ENCODE data around the gene FGF1.

FGF1 gene

GRCh38 chr5:142685418-142686209, at the start of gene FGF1:
Gene FGF1 (minus strand): TSS chr5:142686090. CDS start chr5:142614127, 71,963 bp downstream.
- no peak within 1 kb of the TSS for H3K4me3 Mint-ChIP-seq
- H3K36me3 Mint-ChIP-seq (ENCODE audit: low read depth), result no peaks in the 10 kb centered on the region
- no peak for DNase-seq
- peak; percentile 15 for ATAC-seq
- no peaks in the 10 kb centered on the region for H3K9me3 Mint-ChIP-seq
- H3K4me1 Mint-ChIP-seq, result no peaks in the 10 kb centered on the region
- no peaks in the 10 kb centered on the region for H3K27me3 Mint-ChIP-seq
- no peak within 1 kb of the TSS for H3K27ac Mint-ChIP-seq

GRCh38 chr5:142727735-142728047, 41.8 kb upstream of the FGF1 start:
- DNase-seq, result no peak
- no peak overlapping the region for H3K27ac Mint-ChIP-seq
- H3K9me3 Mint-ChIP-seq, result no peaks in the 10 kb centered on the region
- H3K27me3 Mint-ChIP-seq, result peaks cover 2% of the 10 kb centered on the region
- no peaks in the 10 kb centered on the region for H3K36me3 Mint-ChIP-seq (ENCODE audit: low read depth)
- no peak overlapping the region for H3K4me3 Mint-ChIP-seq
- no peak for ATAC-seq
- peaks cover 7% of the 10 kb centered on the region for H3K4me1 Mint-ChIP-seq

GRCh38 chr5:142726188-142726731, 40.4 kb upstream of the FGF1 start:
- ATAC-seq (peak; percentile 44), DNase-seq (no peak)
- Mint-ChIP-seq H3K4me1 (peaks cover 7% of the 10 kb centered on the region), H3K9me3 (no peaks in the 10 kb centered on the region), H3K27me3 (peaks cover 2% of the 10 kb centered on the region), H3K36me3 (ENCODE audit: low read depth) (no peaks in the 10 kb centered on the region), H3K4me3 (no peak overlapping the region), H3K27ac (no peak overlapping the region)

- ATAC-seq (no peak), DNase-seq (no peak)
- Mint-ChIP-seq H3K36me3 (ENCODE audit: low read depth) (no peaks in the 10 kb centered on the region), H3K4me1 (peaks cover 7% of the 10 kb centered on the region), H3K9me3 (no peaks in the 10 kb centered on the region), H3K27me3 (peaks cover 2% of the 10 kb centered on the region), H3K4me3 (no peak overlapping the region), H3K27ac (no peak overlapping the region)
Observed at GRCh38 chr5:142725231-142726187, 39.6 kb upstream of the FGF1 start.

GRCh38 chr5:142724821-142725220, 38.9 kb upstream of the FGF1 start:
- Mint-ChIP-seq H3K4me1 (peaks cover 7% of the 10 kb centered on the region), H3K27me3 (peaks cover 2% of the 10 kb centered on the region), H3K36me3 (ENCODE audit: low read depth) (no peaks in the 10 kb centered on the region), H3K9me3 (no peaks in the 10 kb centered on the region), H3K27ac (no peak overlapping the region), H3K4me3 (no peak overlapping the region)
- DNase-seq (no peak), ATAC-seq (no peak)

GRCh38 chr5:142722896-142723295, 37.0 kb upstream of the FGF1 start:
- H3K27ac Mint-ChIP-seq, result no peak overlapping the region

GRCh38 chr5:142722146-142722545, 36.3 kb upstream of the FGF1 start:
- DNase-seq, result no peak
- Mint-ChIP-seq H3K36me3 (ENCODE audit: low read depth) (no peaks in the 10 kb centered on the region), H3K27ac (no peak overlapping the region), H3K4me3 (no peak overlapping the region), H3K27me3 (peaks cover 8% of the 10 kb centered on the region), H3K9me3 (no peaks in the 10 kb centered on the region), H3K4me1 (peaks cover 7% of the 10 kb centered on the region)
- no peak for ATAC-seq

More at GRCh38 chr5:142722896-142723295, 37.0 kb upstream of the FGF1 start:
- no peaks in the 10 kb centered on the region for H3K9me3 Mint-ChIP-seq
- H3K4me1 Mint-ChIP-seq, result peaks cover 7% of the 10 kb centered on the region
- DNase-seq, result no peak
- H3K4me3 Mint-ChIP-seq, result no peak overlapping the region
- ATAC-seq, result no peak
- peaks cover 8% of the 10 kb centered on the region for H3K27me3 Mint-ChIP-seq
- no peaks in the 10 kb centered on the region for H3K36me3 Mint-ChIP-seq (ENCODE audit: low read depth)

- no peaks in the 10 kb centered on the region for H3K9me3 Mint-ChIP-seq
- DNase-seq (no peak), ATAC-seq (no peak)
- H3K27me3 Mint-ChIP-seq, result peaks cover 8% of the 10 kb centered on the region
- H3K27ac Mint-ChIP-seq, result no peak overlapping the region
- H3K36me3 Mint-ChIP-seq (ENCODE audit: low read depth), result no peaks in the 10 kb centered on the region
- H3K4me3 Mint-ChIP-seq, result no peak overlapping the region
- no peaks in the 10 kb centered on the region for H3K4me1 Mint-ChIP-seq
Observed at GRCh38 chr5:142720641-142721271, 34.9 kb upstream of the FGF1 start.

- no peak overlapping the region for H3K4me3 Mint-ChIP-seq
- no peak overlapping the region for H3K27ac Mint-ChIP-seq
- no peak for DNase-seq
- no peaks in the 10 kb centered on the region for H3K36me3 Mint-ChIP-seq (ENCODE audit: low read depth)
- no peak for ATAC-seq
- no peaks in the 10 kb centered on the region for H3K9me3 Mint-ChIP-seq
- H3K4me1 Mint-ChIP-seq, result no peaks in the 10 kb centered on the region
- H3K27me3 Mint-ChIP-seq, result peaks cover 8% of the 10 kb centered on the region
Observed at GRCh38 chr5:142719836-142720370, 34.0 kb upstream of the FGF1 start.

GRCh38 chr5:142717582-142718215, 31.8 kb upstream of the FGF1 start:
- no peak overlapping the region for H3K27ac Mint-ChIP-seq
- H3K4me3 Mint-ChIP-seq, result no peak overlapping the region
- no peaks in the 10 kb centered on the region for H3K4me1 Mint-ChIP-seq
- H3K36me3 Mint-ChIP-seq (ENCODE audit: low read depth), result no peaks in the 10 kb centered on the region
- peaks cover 5% of the 10 kb centered on the region for H3K27me3 Mint-ChIP-seq
- ATAC-seq (no peak), DNase-seq (no peak)
- no peaks in the 10 kb centered on the region for H3K9me3 Mint-ChIP-seq

- no peak overlapping the region for H3K27ac Mint-ChIP-seq
- DNase-seq, result peak; percentile 24
- no peaks in the 10 kb centered on the region for H3K36me3 Mint-ChIP-seq (ENCODE audit: low read depth)
- peaks cover 5% of the 10 kb centered on the region for H3K27me3 Mint-ChIP-seq
- ATAC-seq, result no peak
- H3K4me3 Mint-ChIP-seq, result no peak overlapping the region
- H3K4me1 Mint-ChIP-seq, result no peaks in the 10 kb centered on the region
- no peaks in the 10 kb centered on the region for H3K9me3 Mint-ChIP-seq
Observed at GRCh38 chr5:142716963-142717362, 31.1 kb upstream of the FGF1 start.

- H3K9me3 Mint-ChIP-seq, result no peaks in the 10 kb centered on the region
- no peaks in the 10 kb centered on the region for H3K4me1 Mint-ChIP-seq
- no peaks in the 10 kb centered on the region for H3K36me3 Mint-ChIP-seq (ENCODE audit: low read depth)
- peaks cover 5% of the 10 kb centered on the region for H3K27me3 Mint-ChIP-seq
- no peak overlapping the region for H3K27ac Mint-ChIP-seq
- DNase-seq, result no peak
- no peak for ATAC-seq
- H3K4me3 Mint-ChIP-seq, result no peak overlapping the region
Observed at GRCh38 chr5:142715291-142715690, 29.4 kb upstream of the FGF1 start.

- no peaks in the 10 kb centered on the region for H3K4me1 Mint-ChIP-seq
- no peaks in the 10 kb centered on the region for H3K27me3 Mint-ChIP-seq
- ATAC-seq (peak; percentile 99), DNase-seq (peak; percentile 90)
- no peak overlapping the region for H3K27ac Mint-ChIP-seq
- peak overlapping the region; percentile 64 for H3K4me3 Mint-ChIP-seq
- no peaks in the 10 kb centered on the region for H3K36me3 Mint-ChIP-seq (ENCODE audit: low read depth)
- no peaks in the 10 kb centered on the region for H3K9me3 Mint-ChIP-seq
Observed at GRCh38 chr5:142713121-142713706, 27.3 kb upstream of the FGF1 start.
